ENCODE data around the gene SH3BP2.

DNA sequence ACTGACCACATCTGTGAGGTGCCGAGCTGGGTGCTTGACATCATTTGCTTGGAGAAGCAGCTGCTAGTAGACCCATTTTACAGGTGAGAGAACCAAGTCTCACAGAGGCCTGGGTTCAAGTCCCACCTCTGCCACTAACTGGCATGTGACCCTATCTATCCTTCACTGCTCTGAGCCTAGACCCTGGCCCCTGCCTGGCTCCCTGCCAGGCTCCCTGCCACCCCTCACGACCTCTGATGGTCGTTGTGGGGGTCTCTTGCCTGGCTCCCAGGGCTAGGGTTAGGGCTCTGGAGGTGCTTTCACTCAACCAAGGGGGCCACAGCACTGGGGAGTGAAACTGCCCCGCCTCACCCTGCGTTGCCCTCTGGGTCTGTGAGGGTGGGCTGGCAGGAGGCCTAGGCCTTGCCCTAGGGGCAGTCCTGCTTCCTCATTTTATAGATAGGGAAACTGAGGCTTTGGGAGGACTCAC is 43.5 kb downstream of the SH3BP2 start:
- no peak for TF ChIP-seq CTCF (IDR thresholded peaks at IDR 0.05)
- TF ChIP-seq POLR2A (IDR thresholded peaks at IDR 0.05), result no peak
